H1 (cell line): Measurements from ENCODE around the gene SPR. TPM values are rescaled to one million over a fixed set of nuclear protein-coding genes. Genes with fewer than 3 reads are reported as not detected.

ENCODE experiments used
- CTCF ChIA-PET: fragments of 300-600 bp; sonication (Branson Sonifier 250); formaldehyde crosslinking; loops from one replicate; lab custom pipeline; 2021; ENCODE audit not compliant: partially characterized antibody; lab: Charles Lee
- POLR2A ChIA-PET: fragments of 300-600 bp; sonication (Branson Sonifier 250); formaldehyde crosslinking; loops from one replicate; lab custom pipeline; 2021; ENCODE audit warnings: inconsistent platforms; ENCODE audit not compliant: partially characterized antibody; lab: Charles Lee
- DNase-seq, 2 experiments: peaks; one replicate each; pipeline versions ENCODE4 v3.0.0 to v3.0.0-alpha.2; 2010 to 2022; ENCODE audit warnings: low spot score in 2 of 2, low read depth in 1 of 2, mixed read lengths in 1 of 2
- FAIRE-seq: peaks from 2 replicates; lab custom pipeline; 2011; peaks lifted over from hg19 to GRCh38; lab: Jason Lieb, UNC
- H2AFZ ChIP-seq: 2 replicates; pipeline ENCODE4 v1.8.1; 2012; ENCODE audit warnings: low read length, inconsistent platforms
- H2AK5ac ChIP-seq: 2 replicates; pipeline ENCODE4 v1.6.1; 2013; ENCODE audit warnings: low read depth, low read length
- H2BK120ac ChIP-seq: replicated peaks from 2 replicates; pipeline ENCODE3; 2013; ENCODE audit warnings: low read depth, low read length, inconsistent platforms
- H2BK12ac ChIP-seq: 2 replicates; pipeline ENCODE4 v1.6.1; 2013; ENCODE audit warnings: low read depth, low read length
- H2BK15ac ChIP-seq: 2 replicates; pipeline ENCODE4 v1.6.1; 2013; ENCODE audit warnings: low read length
- H2BK20ac ChIP-seq: 2 replicates; pipeline ENCODE4 v1.6.1; 2013; ENCODE audit warnings: low read length
- H2BK5ac ChIP-seq: 2 replicates; pipeline ENCODE4 v1.6.1; 2013; ENCODE audit warnings: low read depth, low read length
- H3K14ac ChIP-seq: 2 replicates; pipeline ENCODE4 v1.6.1; 2013; ENCODE audit warnings: inconsistent platforms; ENCODE audit not compliant: insufficient read length
- H3K18ac ChIP-seq: 2 replicates; pipeline ENCODE4 v1.6.1; 2013; ENCODE audit warnings: low read length; ENCODE audit errors: extremely low read depth
- H3K23ac ChIP-seq: 2 replicates; pipeline ENCODE4 v1.6.1; 2013; ENCODE audit warnings: inconsistent platforms; ENCODE audit not compliant: insufficient read length
- H3K23me2 ChIP-seq: 2 replicates; pipeline ENCODE4 v1.6.1; 2013; ENCODE audit warnings: low read depth, low read length
- H3K27ac ChIP-seq: 2 replicates; pipeline ENCODE4 v1.6.1; 2011; ENCODE audit warnings: low read depth, low read length, inconsistent platforms
- H3K27me3 ChIP-seq, 4 experiments: replicated peaks in 1 of 4; 1 replicate in 1 of 4; 2 replicates in 3 of 4; pipeline versions ENCODE4 v1.6.1 to v1.8.1; 2011 to 2013; ENCODE audit warnings: low read length in 3 of 4, mild to moderate bottlenecking in 3 of 4, inconsistent platforms in 2 of 4, mixed read lengths in 2 of 4, moderate library complexity in 1 of 4; ENCODE audit not compliant: control insufficient read depth in 3 of 4, insufficient read depth in 3 of 4; ENCODE audit errors: extremely low read depth in 1 of 4
- H3K36me3 ChIP-seq, 4 experiments: 2 replicates each; pipeline versions ENCODE4 v1.6.1 to v1.8.1; 2011 to 2013; ENCODE audit warnings: mild to moderate bottlenecking in 4 of 4, low read length in 3 of 4, moderate library complexity in 2 of 4, control low read depth in 1 of 4, inconsistent platforms in 1 of 4; ENCODE audit not compliant: insufficient read depth in 4 of 4, control insufficient read depth in 2 of 4
- H3K4ac ChIP-seq: replicated peaks from 2 replicates; pipeline ENCODE3; 2013; ENCODE audit warnings: low read length, low read depth, mixed read lengths, inconsistent platforms; ENCODE audit not compliant: insufficient read length
- H3K4me1 ChIP-seq, 4 experiments: replicated peaks in 1 of 4; 1 replicate in 1 of 4; 2 replicates in 3 of 4; pipeline versions ENCODE4 v1.6.1 to v1.8.1; 2011 to 2013; ENCODE audit warnings: low read length in 3 of 4, inconsistent platforms in 2 of 4, mixed read lengths in 1 of 4; ENCODE audit not compliant: insufficient read depth in 4 of 4, control insufficient read depth in 3 of 4
- H3K4me2 ChIP-seq, 2 experiments: 2 replicates each; pipeline versions ENCODE4 v1.6.1 to v1.8.1; 2011 to 2013; ENCODE audit warnings: low read depth in 2 of 2, low read length in 2 of 2, control low read depth in 1 of 2, inconsistent platforms in 1 of 2, mild to moderate bottlenecking in 1 of 2; ENCODE audit not compliant: insufficient read depth in 1 of 2
- H3K4me3 ChIP-seq, 4 experiments: fragments of 200-600, 300-600 bp in 1 of 4; sonication (generic), shearing (Covaris generic), sonication (Bioruptor Twin) in 1 of 4; 2 replicates each; pipeline versions ENCODE4 v1.5.1 to v1.8.1; 2011 to 2016; ENCODE audit warnings: low read length in 4 of 4, low read depth in 3 of 4, control low read depth in 2 of 4, inconsistent platforms in 2 of 4, mild to moderate bottlenecking in 2 of 4, mixed read lengths in 1 of 4, moderate library complexity in 1 of 4; ENCODE audit not compliant: insufficient read depth in 2 of 4; ENCODE audit errors: extremely low read depth in 1 of 4
- H3K56ac ChIP-seq: replicated peaks from 2 replicates; pipeline ENCODE3; 2013; ENCODE audit warnings: low read depth, mild to moderate bottlenecking, mixed read lengths, low read length, inconsistent platforms; ENCODE audit not compliant: insufficient read length
- H3K79me1 ChIP-seq: 2 replicates; pipeline ENCODE4 v1.6.1; 2013; ENCODE audit warnings: low read depth, low read length, control low read depth
- H3K79me2 ChIP-seq, 2 experiments: 2 replicates each; pipeline versions ENCODE4 v1.6.1 to v1.8.1; 2012 to 2013; ENCODE audit warnings: low read length in 2 of 2, mild to moderate bottlenecking in 2 of 2, inconsistent platforms in 1 of 2; ENCODE audit not compliant: insufficient read depth in 2 of 2, control insufficient read depth in 1 of 2
- H3K9ac ChIP-seq, 4 experiments: replicated peaks in 1 of 4; 1 replicate in 1 of 4; 2 replicates in 3 of 4; pipeline versions ENCODE4 v1.6.1 to v1.8.1; 2011 to 2013; ENCODE audit warnings: low read depth in 3 of 4, low read length in 3 of 4, control low read depth in 2 of 4, mild to moderate bottlenecking in 2 of 4, moderate library complexity in 2 of 4, inconsistent platforms in 1 of 4; ENCODE audit errors: extremely low read depth in 1 of 4
- H3K9me3 ChIP-seq, 2 experiments: 2 replicates each; pipeline versions ENCODE4 v1.6.1 to v1.8.1; 2012 to 2013; ENCODE audit warnings: mild to moderate bottlenecking in 2 of 2, moderate library complexity in 2 of 2, control low read depth in 1 of 2, inconsistent platforms in 1 of 2, low read depth in 1 of 2, low read length in 1 of 2, mixed read lengths in 1 of 2; ENCODE audit not compliant: insufficient read depth in 2 of 2
- H4K20me1 ChIP-seq, 2 experiments: replicated peaks in 1 of 2; 2 replicates each; pipeline versions ENCODE3 to v1.8.1; 2011 to 2013; ENCODE audit warnings: inconsistent platforms in 2 of 2, low read length in 2 of 2, mild to moderate bottlenecking in 1 of 2; ENCODE audit not compliant: insufficient read depth in 2 of 2, control insufficient read depth in 1 of 2
- H4K5ac ChIP-seq: 2 replicates; pipeline ENCODE4 v1.6.1; 2013; ENCODE audit warnings: low read length, low read depth, mixed read lengths, inconsistent platforms; ENCODE audit not compliant: insufficient read length
- H4K8ac ChIP-seq: 2 replicates; pipeline ENCODE4 v1.8.0; 2013; ENCODE audit warnings: mild to moderate bottlenecking, moderate library complexity, low read length, inconsistent platforms; ENCODE audit not compliant: insufficient read depth; ENCODE audit errors: extremely low read depth
- H4K91ac ChIP-seq: replicated peaks from 2 replicates; pipeline ENCODE3; 2013; ENCODE audit warnings: low read length, mixed read lengths, inconsistent platforms; ENCODE audit not compliant: insufficient read length
- E2F6 ChIP-seq: IDR thresholded peaks from 2 replicates; pipeline ENCODE4 v1.6.1; 2012; ENCODE audit warnings: inconsistent platforms
- EGR1 ChIP-seq: IDR thresholded peaks from 2 replicates; pipeline ENCODE4 v1.6.1; 2011; ENCODE audit warnings: low read depth, low read length, borderline replicate concordance
- KDM4A ChIP-seq: IDR thresholded peaks from one replicate; pipeline ENCODE4 v1.7.1; 2012; ENCODE audit warnings: low read depth, mild to moderate bottlenecking, moderate library complexity, low read length, inconsistent platforms; ENCODE audit not compliant: severe bottlenecking
- PHF8 ChIP-seq: fragments of 200-600 bp; sonication (generic); conservative IDR thresholded peaks from 2 replicates; pipeline ENCODE4 v1.7.1; 2012; ENCODE audit warnings: low read depth, mild to moderate bottlenecking, inconsistent platforms, low read length, moderate library complexity
- POLR2AphosphoS5 ChIP-seq: IDR thresholded peaks from 2 replicates; pipeline ENCODE4 v1.6.1; 2011; ENCODE audit warnings: low read depth, low read length
- RBBP5 ChIP-seq: IDR thresholded peaks from 2 replicates; pipeline ENCODE4 v1.7.1; 2012; ENCODE audit warnings: low read depth, mild to moderate bottlenecking, inconsistent platforms, low read length, moderate library complexity, borderline replicate concordance
- SP1 ChIP-seq: IDR thresholded peaks from 2 replicates; pipeline ENCODE4 v1.6.1; 2011; ENCODE audit warnings: low read depth, low read length
- TCF12 ChIP-seq: IDR thresholded peaks from 2 replicates; pipeline ENCODE4 v1.6.1; 2011; ENCODE audit warnings: low read depth, mild to moderate bottlenecking, low read length
- ZNF274 ChIP-seq: IDR thresholded peaks from 2 replicates; pipeline ENCODE4 v1.7.0; 2012; ENCODE audit warnings: low read length, borderline replicate concordance; ENCODE audit errors: extremely low read depth
- WGBS, 2 experiments: shearing (Covaris generic) in 1 of 2; methylation state at CpG; one replicate each; pipeline versions ENCODE4 v1.1.6 to v1.1.7; 2013 to 2015; ENCODE audit warnings: low lambda C conversion rate in 2 of 2, mixed read lengths in 2 of 2, inconsistent platforms in 1 of 2, low coverage in 1 of 2, missing lambda C conversion rate in 1 of 2; ENCODE audit not compliant: insufficient replicate concordance in 2 of 2, insufficient coverage in 1 of 2, insufficient read length in 1 of 2; ENCODE audit errors: extremely low coverage in 1 of 2, missing lambda C conversion rate in 1 of 2; 5-methylcytosine and 5-hydroxymethylcytosine counted together
- polyA plus RNA-seq, 7 experiments: library from polyadenylated mRNA; depleted of rRNA in 3 of 7; stranded (reverse) in 5 of 7; unstranded in 2 of 7; fragments of >200 nt in 5 of 7; fragments of 200-250 nt in 2 of 7; gene quantifications; 1 replicate in 5 of 7; 2 replicates in 1 of 7; 4 replicates in 1 of 7; pipeline versions ENCODE4 v1.2.1 to v1.2.3, GENCODE V29; 2011 to 2013; ENCODE audit warnings: missing spikeins in 2 of 7, mixed read lengths in 2 of 7
- total RNA-seq: library from RNA; stranded (reverse); fragmentation: NEBNext Ultra II Directional; extraction: Animal tissue kit (Norgen Biotek cat#: 25700); gene quantifications from 2 replicates; pipeline ENCODE4 v1.2.1, GENCODE V29; 2021
- TF ChIP-seq, protein P1 (sequence below): IDR thresholded peaks from 2 replicates; pipeline ENCODE4 v1.6.1; 2012; ENCODE audit warnings: inconsistent platforms

SPR gene
- total and polyA plus RNA-seq, 2 of the 8 experiments (the other 6 are each of a cell fraction or from before 2014, with no cell fraction given): 4.5 to 11.5 TPM

GRCh38 chr2:72917138-72917876 is 30.1 kb downstream of the SPR start, which contains the start of gene EMX1:
EMX1 (plus strand) TSS chr2:72917519; CDS start chr2:72917853, 334 bp downstream.
- Histone ChIP-seq H3K27ac (no peak within 1 kb of the TSS), H4K20me1 (peaks cover 15 to 19% of the 10 kb centered on the region in 2 experiments), H4K91ac (no peak within 1 kb of the TSS), H3K79me2 (no peaks in the 10 kb centered on the region), H2AFZ (peak within 1 kb of the TSS; percentile 91; the same call in 1 of the 2 replicates), H3K9me3 (no peaks in the 10 kb centered on the region), H4K5ac (no peak within 1 kb of the TSS), H3K23ac (no peak within 1 kb of the TSS), H3K14ac (no peak within 1 kb of the TSS), H3K9ac (no peak within 1 kb of the TSS; a peak in 1 of 7 replicates), H3K18ac (peak within 1 kb of the TSS; percentile 96), H3K36me3 (peaks cover 0 to 6% (median 0%) of the 10 kb centered on the region in 4 experiments; a peak in 1 of 8 replicates), H4K8ac (peak within 1 kb of the TSS; percentile 19; the same call in 1 of the 2 replicates), H3K27me3 (peaks cover 83 to 96% (median 90%) of the 10 kb centered on the region in 4 experiments), H3K4ac (no peak within 1 kb of the TSS), H3K4me2 (peak within 1 kb of the TSS; percentile 94 to 97), H2BK120ac (no peak within 1 kb of the TSS), H2BK12ac (peak within 1 kb of the TSS; percentile 97; the same call in 1 of the 2 replicates), H3K23me2 (peaks cover 24% of the 10 kb centered on the region; the same call in 1 of the 2 replicates), H2AK5ac (no peak within 1 kb of the TSS; the same call in 1 of the 2 replicates), H3K4me1 (peaks cover 20 to 53% (median 28%) of the 10 kb centered on the region in 4 experiments), H2BK15ac (0 out of 2 replicates have a peak within 1 kb of the TSS, but pooled peaks have one; percentile 46), H2BK5ac (peak within 1 kb of the TSS; percentile 40; the same call in 1 of the 2 replicates), H3K79me1 (no peaks in the 10 kb centered on the region), H3K4me3 (peak within 1 kb of the TSS; percentile 55 to 70 (median 66)), H3K56ac (peak within 1 kb of the TSS; percentile 17), H2BK20ac (no peak within 1 kb of the TSS; the same call in 1 of the 2 replicates)
- POLR2A ChIA-PET: interaction anchor here (0.7 to 2.8 kb wide), 15 partner anchors 10 to 114 kb away, joined by 3 to 21 read pairs (median 4); partner anchors contain the start of gene SPR
- no peak for FAIRE-seq
- 0% methylated on average over 34 of the region's 82 CpGs; no CpG with 5 or more reads in 1 of the 2 experiments for WGBS, 2 experiments
- DNase-seq: peak in 1 of 2 experiments; percentile 89
- CTCF ChIA-PET: interaction anchor here (0.8 to 24.3 kb wide), 17 partner anchors 9 to 260 kb away, joined by 3 to 497 read pairs (median 4); partner anchors contain the start of gene SPR
- TF ChIP-seq KDM4A (peak; percentile 98), RBBP5 (0 out of 2 replicates have a peak, but pooled peaks have one; percentile 13), TCF12 (0 out of 2 replicates have a peak, but pooled peaks have one; percentile 14), EGR1 (0 out of 2 replicates have a peak, but pooled peaks have one; percentile 25), PHF8 (no peak), ZNF274 (no peak), E2F6 (peak; percentile 34; the same call in 1 of the 2 replicates), POLR2AphosphoS5 (no peak), SP1 (peak; percentile 91)
- TF ChIP-seq, protein P1, sequence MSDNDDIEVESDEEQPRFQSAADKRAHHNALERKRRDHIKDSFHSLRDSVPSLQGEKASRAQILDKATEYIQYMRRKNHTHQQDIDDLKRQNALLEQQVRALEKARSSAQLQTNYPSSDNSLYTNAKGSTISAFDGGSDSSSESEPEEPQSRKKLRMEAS: peak; percentile 87
